Measurements from ENCODE around the gene RAD50. TPM values are rescaled to one million over a fixed set of nuclear protein-coding genes. Genes with fewer than 3 reads are reported as not detected.
A peak's percentile ranks its signal among the peaks of the same experiment; 100 is the strongest.

Gene RAD50
- polyA plus RNA-seq, 1 of the 3 experiments (the other 2 are of a cell fraction) = 20.0 TPM

DNA sequence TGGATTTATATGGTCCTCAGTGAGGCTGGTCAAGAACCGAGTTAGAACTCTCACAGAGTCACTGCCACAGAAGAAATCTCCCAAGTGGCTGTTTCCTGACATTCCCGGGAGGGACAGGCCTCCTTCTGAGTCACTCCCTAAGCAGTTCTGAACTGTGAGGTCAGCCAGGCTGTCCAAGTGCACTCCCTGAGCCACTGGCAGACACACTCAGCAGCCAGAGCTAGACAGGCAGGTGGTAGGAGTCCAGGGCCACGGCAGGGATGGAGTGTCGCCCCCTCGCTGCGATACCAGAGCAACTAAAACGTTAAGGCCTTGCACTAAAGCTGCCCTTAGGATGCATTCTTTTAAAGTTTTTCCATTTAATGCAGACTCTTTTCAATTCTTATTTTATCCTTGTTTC lies 120.4 kb downstream of the RAD50 start (continued):
- TF ChIP-seq, protein P1, sequence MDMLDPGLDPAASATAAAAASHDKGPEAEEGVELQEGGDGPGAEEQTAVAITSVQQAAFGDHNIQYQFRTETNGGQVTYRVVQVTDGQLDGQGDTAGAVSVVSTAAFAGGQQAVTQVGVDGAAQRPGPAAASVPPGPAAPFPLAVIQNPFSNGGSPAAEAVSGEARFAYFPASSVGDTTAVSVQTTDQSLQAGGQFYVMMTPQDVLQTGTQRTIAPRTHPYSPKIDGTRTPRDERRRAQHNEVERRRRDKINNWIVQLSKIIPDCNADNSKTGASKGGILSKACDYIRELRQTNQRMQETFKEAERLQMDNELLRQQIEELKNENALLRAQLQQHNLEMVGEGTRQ (IDR thresholded peaks at IDR 0.05; ENCODE audit: borderline replicate concordance, low read depth, low read length) = no peak
- TF ChIP-seq SMC3 (IDR thresholded peaks at IDR 0.05; ENCODE audit: low read depth, low read length) (no peak), GABPA (IDR thresholded peaks at IDR 0.05; ENCODE audit: low read depth) (no peak), NRF1 (IDR thresholded peaks at IDR 0.05; ENCODE audit: low read depth, low read length) (no peak)
- TF ChIP-seq, protein P2, sequence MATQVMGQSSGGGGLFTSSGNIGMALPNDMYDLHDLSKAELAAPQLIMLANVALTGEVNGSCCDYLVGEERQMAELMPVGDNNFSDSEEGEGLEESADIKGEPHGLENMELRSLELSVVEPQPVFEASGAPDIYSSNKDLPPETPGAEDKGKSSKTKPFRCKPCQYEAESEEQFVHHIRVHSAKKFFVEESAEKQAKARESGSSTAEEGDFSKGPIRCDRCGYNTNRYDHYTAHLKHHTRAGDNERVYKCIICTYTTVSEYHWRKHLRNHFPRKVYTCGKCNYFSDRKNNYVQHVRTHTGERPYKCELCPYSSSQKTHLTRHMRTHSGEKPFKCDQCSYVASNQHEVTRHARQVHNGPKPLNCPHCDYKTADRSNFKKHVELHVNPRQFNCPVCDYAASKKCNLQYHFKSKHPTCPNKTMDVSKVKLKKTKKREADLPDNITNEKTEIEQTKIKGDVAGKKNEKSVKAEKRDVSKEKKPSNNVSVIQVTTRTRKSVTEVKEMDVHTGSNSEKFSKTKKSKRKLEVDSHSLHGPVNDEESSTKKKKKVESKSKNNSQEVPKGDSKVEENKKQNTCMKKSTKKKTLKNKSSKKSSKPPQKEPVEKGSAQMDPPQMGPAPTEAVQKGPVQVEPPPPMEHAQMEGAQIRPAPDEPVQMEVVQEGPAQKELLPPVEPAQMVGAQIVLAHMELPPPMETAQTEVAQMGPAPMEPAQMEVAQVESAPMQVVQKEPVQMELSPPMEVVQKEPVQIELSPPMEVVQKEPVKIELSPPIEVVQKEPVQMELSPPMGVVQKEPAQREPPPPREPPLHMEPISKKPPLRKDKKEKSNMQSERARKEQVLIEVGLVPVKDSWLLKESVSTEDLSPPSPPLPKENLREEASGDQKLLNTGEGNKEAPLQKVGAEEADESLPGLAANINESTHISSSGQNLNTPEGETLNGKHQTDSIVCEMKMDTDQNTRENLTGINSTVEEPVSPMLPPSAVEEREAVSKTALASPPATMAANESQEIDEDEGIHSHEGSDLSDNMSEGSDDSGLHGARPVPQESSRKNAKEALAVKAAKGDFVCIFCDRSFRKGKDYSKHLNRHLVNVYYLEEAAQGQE (IDR thresholded peaks at IDR 0.05; ENCODE audit: low read depth, low read length) = no peak; the same call in 1 of the 2 replicates

DNA sequence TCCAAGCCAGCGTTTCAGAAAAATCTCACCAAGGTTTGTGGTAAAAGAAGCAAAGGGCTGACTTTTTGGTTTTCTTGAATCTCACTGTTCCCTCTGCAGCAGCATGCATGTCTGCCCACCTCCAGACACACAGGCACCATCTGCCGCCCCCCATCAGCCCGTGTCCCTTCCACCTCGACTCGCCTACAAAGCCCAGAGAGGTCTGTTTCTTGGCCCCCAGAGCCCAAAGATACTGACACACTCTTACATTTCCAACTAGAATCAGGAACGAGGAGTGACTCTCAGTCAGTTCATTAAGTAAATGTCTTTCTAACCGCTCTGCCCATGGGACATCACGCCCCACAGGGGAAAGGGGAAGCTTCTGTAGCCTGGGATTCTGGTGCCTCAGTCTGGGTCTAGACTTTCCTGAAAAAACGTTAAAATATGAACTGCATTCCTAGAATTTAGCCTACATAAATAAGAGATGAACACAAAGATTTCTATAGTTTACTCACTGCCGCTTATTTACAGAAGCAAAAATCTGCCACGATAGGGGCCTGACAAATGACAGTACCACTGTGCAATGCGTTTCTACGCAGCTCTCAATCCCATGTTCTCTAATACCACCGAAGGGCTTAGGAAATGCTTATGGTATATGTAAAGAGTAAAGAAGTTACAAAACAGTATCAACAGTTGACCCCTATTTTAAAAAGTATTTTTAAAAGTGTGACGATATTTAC lies 121.1 kb downstream of the RAD50 start:
- H2AFZ ChIP-seq (ENCODE audit: low read depth) = peak overlapping the region; percentile 19; the same call in 1 of the 2 replicates
- POLR2A ChIA-PET = no interaction called here
- DNase-seq = no peak
- TF ChIP-seq, protein P2 (IDR thresholded peaks at IDR 0.05; ENCODE audit: low read depth, low read length) = no peak
- TF ChIP-seq, protein P3, sequence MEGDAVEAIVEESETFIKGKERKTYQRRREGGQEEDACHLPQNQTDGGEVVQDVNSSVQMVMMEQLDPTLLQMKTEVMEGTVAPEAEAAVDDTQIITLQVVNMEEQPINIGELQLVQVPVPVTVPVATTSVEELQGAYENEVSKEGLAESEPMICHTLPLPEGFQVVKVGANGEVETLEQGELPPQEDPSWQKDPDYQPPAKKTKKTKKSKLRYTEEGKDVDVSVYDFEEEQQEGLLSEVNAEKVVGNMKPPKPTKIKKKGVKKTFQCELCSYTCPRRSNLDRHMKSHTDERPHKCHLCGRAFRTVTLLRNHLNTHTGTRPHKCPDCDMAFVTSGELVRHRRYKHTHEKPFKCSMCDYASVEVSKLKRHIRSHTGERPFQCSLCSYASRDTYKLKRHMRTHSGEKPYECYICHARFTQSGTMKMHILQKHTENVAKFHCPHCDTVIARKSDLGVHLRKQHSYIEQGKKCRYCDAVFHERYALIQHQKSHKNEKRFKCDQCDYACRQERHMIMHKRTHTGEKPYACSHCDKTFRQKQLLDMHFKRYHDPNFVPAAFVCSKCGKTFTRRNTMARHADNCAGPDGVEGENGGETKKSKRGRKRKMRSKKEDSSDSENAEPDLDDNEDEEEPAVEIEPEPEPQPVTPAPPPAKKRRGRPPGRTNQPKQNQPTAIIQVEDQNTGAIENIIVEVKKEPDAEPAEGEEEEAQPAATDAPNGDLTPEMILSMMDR (IDR thresholded peaks at IDR 0.05) = no peak
- TF ChIP-seq RCOR1 (IDR thresholded peaks at IDR 0.05; ENCODE audit: low read length) = no peak
- no peak for TF ChIP-seq GABPA (IDR thresholded peaks at IDR 0.05; ENCODE audit: low read depth)
- TF ChIP-seq GATA2 (CRISPR knock-in tag; IDR thresholded peaks at IDR 0.05) = no peak
- TF ChIP-seq NFIC (IDR thresholded peaks at IDR 0.05; ENCODE audit: borderline replicate concordance) = no peak
- no peak for TF ChIP-seq RXRA (IDR thresholded peaks at IDR 0.05; ENCODE audit: borderline replicate concordance, low read depth)
- no peak for TF ChIP-seq RFX5 (IDR thresholded peaks at IDR 0.05; ENCODE audit: low read length)
- TF ChIP-seq, protein P4, sequence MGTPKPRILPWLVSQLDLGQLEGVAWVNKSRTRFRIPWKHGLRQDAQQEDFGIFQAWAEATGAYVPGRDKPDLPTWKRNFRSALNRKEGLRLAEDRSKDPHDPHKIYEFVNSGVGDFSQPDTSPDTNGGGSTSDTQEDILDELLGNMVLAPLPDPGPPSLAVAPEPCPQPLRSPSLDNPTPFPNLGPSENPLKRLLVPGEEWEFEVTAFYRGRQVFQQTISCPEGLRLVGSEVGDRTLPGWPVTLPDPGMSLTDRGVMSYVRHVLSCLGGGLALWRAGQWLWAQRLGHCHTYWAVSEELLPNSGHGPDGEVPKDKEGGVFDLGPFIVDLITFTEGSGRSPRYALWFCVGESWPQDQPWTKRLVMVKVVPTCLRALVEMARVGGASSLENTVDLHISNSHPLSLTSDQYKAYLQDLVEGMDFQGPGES (IDR thresholded peaks at IDR 0.05; ENCODE audit: low read depth, low read length) = no peak
- TF ChIP-seq JUND (IDR thresholded peaks at IDR 0.05) = no peak
- no peak for TF ChIP-seq YY1 (IDR thresholded peaks at IDR 0.05; ENCODE audit: low read depth)
- TF ChIP-seq, protein P5, sequence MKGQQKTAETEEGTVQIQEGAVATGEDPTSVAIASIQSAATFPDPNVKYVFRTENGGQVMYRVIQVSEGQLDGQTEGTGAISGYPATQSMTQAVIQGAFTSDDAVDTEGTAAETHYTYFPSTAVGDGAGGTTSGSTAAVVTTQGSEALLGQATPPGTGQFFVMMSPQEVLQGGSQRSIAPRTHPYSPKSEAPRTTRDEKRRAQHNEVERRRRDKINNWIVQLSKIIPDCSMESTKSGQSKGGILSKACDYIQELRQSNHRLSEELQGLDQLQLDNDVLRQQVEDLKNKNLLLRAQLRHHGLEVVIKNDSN (IDR thresholded peaks at IDR 0.05; ENCODE audit: borderline replicate concordance, low read depth) = no peak
- TF ChIP-seq ELF1 (IDR thresholded peaks at IDR 0.05) = no peak
- no peak for TF ChIP-seq MXI1 (IDR thresholded peaks at IDR 0.05; ENCODE audit: low read depth, low read length)
- TF ChIP-seq TEAD4 (IDR thresholded peaks at IDR 0.05; ENCODE audit: borderline replicate concordance, insufficient read depth) = no peak

More for the DNA sequence above, 121.1 kb downstream of the RAD50 start:
- CTCF ChIA-PET = interaction anchor here (0.7 to 1.4 kb wide), 3 partner anchors 11 to 151 kb away, joined by 3 to 4 read pairs (median 3); no protein-coding TSS in a partner anchor
- no peaks in the 10 kb centered on the region for H3K9me2 ChIP-seq
- H3K9me3 ChIP-seq = no peaks in the 10 kb centered on the region
- H3K4me3 ChIP-seq (ENCODE audit: low read depth in 2 of 2, low read length in 1 of 2) = no peak overlapping the region
- H3K4me1 ChIP-seq (ENCODE audit: control insufficient read depth in 1 of 2, insufficient read depth in 2 of 2, low read depth in 1 of 2, low read length in 1 of 2) = peaks cover 0 to 26% of the 10 kb centered on the region in 2 experiments; a peak in 3 of 4 replicates
- H4K20me1 ChIP-seq (ENCODE audit: insufficient read depth) = no peaks in the 10 kb centered on the region
- WGBS (ENCODE audit: low lambda C conversion rate) = 87% methylated on average over 15 of the region's 15 CpGs
- 0 out of 2 replicates have a peak overlapping the region, but pooled peaks have one; percentile 17 for H3K4me2 ChIP-seq
- peaks cover 27% of the 10 kb centered on the region for H3F3A ChIP-seq (replicated peaks; ENCODE audit: insufficient read depth)
- no peak overlapping the region for H3K9ac ChIP-seq
- peak overlapping the region in 1 of 2 experiments; percentile 68; a peak in 1 of 4 replicates for H3K27ac ChIP-seq (ENCODE audit: low read depth in 2 of 2, low read length in 1 of 2)
- no peaks in the 10 kb centered on the region for H3K27me3 ChIP-seq (ENCODE audit: insufficient read depth)
- no peaks in the 10 kb centered on the region for H3K36me3 ChIP-seq (replicated peaks in 1 of 2; ENCODE audit: control insufficient read depth in 1 of 2, insufficient read depth in 2 of 2, low read length in 1 of 2)
- no peaks in the 10 kb centered on the region for H3K79me2 ChIP-seq (ENCODE audit: insufficient read depth)
